Activated CD8-positive, alpha-beta memory T cell treated with anti-CD3 and anti-CD28 coated beads for 24 hours (primary cell): ENCODE data around the gene ZNF263.

ENCODE experiments used
- DNase-seq: peaks from one replicate; pipeline ENCODE4 v3.0.0-alpha.2; 2020

The ZNF263 gene

DNA sequence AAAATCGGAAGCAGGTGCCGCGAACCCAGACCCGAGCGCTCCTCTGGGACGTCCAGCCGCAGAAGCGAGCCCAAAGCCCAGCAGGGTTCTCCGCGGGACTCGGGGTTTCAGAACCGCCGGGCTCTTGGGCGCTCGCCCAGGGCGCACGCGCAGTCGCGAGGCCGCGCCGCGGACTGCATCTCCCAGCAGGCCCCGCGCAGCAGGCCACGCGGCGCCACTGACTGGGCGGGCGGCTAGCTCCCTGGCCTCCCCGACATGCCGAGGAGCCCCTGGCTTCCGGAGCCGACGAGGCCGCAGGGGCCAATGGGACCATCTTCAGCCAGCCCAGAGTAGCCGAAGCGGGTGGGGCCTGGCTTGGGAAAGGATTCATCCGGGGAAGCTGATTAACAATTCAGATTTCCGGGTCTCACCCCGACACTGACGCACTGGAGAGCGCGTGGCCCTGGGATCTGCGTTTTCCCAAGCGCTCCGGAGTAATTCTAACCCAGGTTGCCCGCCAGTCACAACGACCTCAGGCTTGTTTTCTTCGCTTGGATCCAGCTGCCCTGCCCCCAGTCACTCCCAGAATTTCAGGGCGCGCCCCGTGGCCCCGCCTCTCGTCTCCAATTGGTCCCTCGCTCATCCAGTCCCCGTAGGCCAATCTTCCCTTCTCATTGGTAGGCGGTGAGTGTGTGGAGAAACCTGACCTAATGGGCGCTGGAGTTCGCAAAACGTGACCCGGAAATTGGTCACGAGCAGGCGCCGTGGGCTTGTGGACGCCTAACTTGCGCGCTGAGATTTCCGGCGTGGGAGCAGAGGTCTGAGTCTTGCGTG, at the start of gene ZNF263:
ZNF263 (plus strand) TSS at position 762 of the 813 bp plus-strand sequence. CDS start 328 bp downstream, outside the sequence.
- DNase-seq, result peak; percentile 95

DNA sequence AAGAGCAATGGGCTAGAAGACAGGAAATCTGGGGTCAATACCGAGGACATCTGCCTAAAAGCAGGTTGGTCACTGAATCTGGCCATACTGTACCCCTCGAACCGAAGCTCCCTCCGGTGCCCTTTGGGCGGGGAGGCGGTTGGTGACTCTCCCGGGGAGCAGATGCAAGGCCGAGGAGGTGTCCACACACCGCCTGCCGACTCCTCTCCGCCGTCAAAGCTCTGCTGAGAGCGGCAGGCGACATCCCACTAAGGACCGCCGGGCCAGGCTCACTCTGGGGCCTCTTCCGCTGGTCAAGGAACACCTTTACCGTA, 48.8 kb upstream of the ZNF263 start:
- DNase-seq, result no peak

DNA sequence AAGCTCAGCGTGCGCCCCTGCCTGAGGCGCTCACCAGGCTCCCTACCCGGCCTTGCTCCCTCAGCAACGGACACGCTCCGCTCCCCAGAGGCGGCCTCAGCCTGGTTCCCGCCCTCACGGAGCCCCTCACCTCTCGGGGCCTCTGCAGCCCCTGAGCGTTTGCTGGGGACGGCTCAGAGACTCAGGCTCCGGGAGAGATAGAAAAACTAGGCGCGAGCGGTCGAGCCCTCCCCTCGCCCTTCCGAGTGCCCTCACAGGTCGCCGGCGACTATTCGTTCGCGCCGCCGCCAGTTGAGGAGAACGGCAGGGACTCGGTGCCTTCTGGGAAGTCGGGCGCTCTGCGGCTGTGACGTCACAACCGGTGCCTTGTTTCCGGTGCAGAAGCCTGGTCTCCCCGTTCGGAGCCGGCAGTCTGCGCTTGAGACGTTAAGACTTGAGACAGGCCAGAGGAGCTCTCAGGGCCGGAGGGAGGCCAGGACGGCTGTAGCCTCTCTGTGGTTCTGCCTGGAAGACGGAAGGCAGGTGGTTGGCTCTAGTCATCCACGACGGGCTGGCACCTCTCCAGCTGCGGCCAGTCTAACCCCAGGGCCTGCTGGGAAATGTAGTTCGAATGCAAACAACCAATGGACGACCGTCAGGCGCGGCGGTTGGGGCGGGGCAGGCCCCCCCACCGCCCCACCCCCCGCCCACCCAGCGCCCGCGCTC, 48.3 kb upstream of the ZNF263 start, which contains the start of gene ZNF200:
ZNF200 (minus strand) TSS at position 302 of the 705 bp plus-strand sequence. CDS start 1,403 bp downstream, outside the sequence.
- peak; percentile 97 for DNase-seq

DNA sequence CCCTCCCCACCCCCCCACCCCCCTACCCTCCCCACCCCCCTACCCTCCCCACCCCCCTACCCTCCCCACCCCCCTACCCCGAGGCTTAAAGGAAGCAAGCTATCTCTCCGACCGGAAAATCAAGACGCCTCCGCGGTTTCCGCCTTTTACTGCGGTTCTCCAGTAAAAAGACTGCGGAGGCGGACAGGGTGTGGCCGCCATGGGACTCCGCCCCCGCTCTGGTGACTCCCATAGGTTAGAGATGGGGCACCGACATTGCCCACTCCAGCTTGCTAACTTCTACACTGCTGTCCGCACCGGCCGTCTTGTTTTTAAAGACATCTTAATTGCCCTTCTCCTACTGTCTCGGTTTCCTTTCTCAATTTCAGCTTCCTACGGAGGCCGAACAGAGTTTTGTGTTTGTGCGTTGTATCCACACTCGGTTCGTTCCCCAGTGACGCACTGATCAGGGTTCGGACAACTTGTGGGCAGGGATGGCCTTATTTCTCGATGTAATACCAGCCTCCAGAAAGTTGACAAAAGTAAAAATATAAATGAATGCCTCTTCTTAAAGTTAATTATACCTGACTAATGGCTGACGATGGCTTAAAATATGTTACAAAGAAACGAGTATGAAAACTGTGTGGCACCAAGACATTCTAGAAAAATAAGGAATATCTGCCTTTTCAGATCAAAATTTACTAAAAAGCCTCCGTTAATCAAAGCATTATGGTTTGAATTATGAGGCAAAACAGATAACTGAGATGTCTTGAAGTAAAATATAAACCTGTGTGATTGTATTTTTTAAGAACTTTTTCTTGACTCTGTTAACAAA, 47.2 kb upstream of the ZNF263 start:
- no peak for DNase-seq

DNA sequence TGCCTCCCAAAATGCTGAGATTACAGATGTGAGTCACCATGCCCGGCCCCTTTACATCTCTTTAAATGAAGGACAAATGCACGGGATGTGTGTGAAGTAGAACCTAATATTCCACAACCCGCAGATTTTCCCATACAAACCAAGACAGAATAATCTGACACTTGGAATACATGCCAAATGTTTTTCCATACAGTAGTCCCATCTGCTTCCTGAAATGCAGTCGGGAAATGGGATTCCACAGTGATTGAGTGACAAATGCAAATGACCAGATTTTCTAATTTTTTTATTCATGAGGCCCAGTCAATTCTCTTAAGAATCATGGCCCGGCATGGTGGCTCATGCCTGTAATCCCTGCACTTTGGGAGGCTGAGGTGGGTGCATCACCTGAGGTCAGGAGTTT, 41.5 kb upstream of the ZNF263 start:
- no peak for DNase-seq

DNA sequence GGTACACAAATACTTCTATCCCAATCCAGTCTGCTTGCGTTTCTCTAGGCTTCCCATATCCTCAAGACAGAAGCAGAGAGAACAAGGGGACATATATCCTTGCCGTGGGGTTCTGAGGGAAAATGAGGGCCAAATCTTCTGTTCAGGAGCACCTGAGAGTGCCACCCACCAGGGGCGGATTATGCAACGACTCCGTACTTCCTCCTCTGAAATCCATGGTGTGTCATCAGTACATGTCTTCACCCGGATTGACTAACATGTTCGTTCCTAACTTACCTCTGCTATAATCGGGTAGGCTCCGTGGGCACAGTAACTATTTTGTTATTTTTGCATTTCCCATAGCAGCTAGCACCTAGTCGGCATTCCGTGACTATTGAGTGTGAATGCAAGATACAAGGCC, 40.6 kb upstream of the ZNF263 start:
- DNase-seq, result no peak

DNA sequence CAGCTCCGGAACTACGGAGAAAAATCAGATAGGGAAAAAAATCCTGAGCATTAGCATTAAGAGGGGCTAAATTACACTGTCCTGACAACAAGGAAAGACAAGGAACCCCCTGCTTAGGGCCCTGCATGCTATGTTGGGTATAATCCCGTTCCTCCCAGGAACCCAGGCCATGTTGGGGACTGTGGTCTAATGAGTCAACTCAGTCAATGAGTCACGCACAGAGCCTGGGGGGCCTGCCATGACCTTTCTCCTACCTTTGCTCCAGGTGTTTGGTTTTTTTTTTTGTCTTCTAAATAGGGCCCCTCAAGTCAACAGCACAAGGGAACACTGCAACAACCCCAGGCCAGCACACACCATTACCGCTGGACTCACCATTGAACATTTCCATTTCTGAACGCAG, 39.4 kb upstream of the ZNF263 start:
- DNase-seq, result no peak

DNA sequence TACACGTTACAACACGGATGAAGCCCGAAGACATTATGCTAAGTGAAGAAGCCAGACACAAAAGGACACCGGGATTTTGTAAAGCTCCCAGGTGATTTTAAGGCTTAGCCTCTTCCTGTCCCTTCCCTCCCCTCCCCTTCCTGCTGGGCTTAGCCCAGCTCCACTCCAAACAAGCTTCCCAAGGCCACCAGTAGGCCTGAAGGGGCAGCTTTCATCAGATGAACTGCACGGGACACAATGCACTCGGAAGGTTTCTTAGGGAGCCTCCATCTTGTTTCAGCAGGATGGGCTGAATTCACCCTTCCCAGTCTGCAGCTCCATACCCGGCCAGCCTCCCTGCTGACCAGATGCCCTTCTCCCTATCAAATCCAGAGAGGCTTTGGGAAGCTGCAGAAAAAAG, 37.3 kb upstream of the ZNF263 start:
- DNase-seq, result no peak

DNA sequence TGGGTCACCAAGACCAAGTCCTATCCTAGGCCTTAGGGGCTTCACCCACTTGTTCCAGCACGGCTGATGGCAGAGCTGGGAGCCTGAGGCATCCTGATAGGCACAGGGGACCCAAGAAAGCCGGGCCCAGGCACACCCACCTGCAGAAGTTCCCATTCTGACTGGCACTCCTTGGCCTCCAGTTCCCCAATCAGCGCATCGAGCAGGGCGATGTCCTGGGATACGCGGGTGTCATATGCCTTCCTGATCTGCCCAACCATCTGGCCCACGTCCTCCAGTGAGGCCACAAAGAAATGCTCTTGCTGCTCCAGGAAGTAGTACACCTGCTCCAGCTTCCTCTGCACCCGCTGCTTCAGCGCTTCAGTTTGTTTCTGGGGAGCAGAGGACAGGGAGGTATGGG, 36.4 kb upstream of the ZNF263 start:
- no peak for DNase-seq

DNA sequence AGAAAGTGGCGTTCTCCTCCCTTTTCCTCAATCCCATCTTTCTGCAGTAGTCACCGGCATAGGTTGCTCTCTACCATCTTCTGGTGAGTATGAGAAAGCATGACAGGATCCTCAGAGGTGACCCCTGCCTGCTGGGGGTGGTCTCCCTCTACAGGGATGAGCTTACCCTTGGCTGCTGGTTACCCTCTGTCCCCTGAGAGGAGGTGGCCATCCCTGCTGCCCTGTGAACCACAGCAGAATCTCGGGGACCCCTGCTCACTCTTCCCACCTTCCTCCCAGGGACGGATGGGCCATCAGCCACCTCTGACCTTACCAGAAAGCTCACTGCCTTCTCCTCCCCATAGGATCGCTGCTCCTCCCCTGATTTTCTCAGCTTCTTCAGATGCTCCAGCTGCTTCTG, 34.7 kb upstream of the ZNF263 start:
- DNase-seq, result no peak

DNA sequence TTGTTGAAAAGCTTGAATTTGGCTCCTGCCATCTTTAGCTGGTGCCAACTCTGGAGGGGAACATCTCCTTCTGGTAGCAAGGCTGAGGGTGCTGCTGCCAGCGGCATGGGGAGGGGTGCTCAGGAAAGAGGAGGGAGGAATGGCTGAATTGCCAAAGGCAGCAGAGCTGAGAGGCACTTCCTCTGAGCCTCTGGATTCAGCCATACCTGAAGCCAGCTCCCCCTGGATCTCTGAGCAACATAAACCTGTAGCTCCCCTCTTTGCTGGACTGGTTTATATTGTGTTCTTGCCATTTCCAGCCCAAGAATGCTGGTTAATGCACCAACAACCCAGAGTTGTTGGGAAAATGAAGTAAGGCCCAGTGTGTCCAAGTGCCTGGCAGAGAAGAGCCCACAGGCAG, 34.3 kb upstream of the ZNF263 start:
- no peak for DNase-seq

DNA sequence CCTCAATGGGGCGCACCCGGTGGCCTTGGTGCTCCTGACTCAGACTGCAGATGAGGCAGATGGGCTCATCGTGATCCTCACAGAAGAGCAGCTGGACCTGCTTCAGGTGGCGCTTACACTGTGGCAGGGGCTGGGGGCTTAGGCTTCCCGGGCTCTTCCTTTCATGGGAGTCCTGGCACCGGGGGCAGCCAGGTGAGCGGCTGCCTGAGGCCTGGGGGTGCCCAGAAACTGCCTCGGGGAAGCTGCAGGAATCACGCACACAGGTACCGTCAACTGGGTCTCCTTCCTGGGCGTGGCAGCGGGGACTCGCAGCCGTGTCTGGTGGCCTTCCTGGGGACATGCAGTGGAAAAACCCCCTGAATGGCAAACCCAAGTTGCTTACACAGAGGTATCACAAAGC, 33.8 kb upstream of the ZNF263 start:
- no peak for DNase-seq

DNA sequence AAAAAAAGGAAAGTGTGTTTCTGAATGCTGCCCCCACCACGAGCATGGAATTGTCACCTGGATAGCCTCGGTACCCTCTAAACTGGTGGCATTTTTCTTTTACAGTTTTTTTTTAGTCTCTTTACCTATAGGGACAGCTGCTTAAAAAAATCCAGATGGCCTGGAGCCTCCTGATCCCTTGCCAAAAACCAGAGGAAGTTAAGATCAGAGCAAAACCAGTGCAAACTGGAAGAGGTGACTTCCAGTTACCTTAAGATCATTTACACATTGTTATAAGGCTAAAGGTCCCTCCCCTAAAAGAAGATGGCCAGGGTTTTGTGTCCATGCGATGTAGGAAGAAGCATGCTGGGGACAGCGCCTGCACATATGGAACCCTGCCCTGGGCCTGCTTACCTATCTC, 30.3 kb upstream of the ZNF263 start:
- DNase-seq, result no peak

DNA sequence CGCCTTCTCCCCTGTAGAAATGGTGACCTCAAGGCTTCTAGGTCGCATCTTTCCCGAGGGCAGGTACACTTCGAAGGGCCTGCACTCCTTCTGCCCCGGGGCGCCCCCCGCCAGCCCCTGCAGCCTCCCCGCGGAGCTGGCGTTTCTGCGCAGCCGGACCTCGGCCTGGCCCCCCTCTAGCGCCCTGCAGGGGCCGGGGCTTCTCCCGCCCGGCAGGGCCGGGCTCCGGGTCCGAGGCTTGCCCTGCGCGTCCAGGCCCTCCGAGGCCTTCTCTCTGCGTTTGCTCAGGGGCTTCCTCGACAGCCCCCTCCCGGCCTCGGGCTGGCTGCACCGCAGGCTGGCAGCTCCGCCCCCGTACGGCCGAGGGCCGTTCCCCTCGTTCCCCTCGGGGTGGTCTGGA, 29.0 kb upstream of the ZNF263 start:
- no peak for DNase-seq

DNA sequence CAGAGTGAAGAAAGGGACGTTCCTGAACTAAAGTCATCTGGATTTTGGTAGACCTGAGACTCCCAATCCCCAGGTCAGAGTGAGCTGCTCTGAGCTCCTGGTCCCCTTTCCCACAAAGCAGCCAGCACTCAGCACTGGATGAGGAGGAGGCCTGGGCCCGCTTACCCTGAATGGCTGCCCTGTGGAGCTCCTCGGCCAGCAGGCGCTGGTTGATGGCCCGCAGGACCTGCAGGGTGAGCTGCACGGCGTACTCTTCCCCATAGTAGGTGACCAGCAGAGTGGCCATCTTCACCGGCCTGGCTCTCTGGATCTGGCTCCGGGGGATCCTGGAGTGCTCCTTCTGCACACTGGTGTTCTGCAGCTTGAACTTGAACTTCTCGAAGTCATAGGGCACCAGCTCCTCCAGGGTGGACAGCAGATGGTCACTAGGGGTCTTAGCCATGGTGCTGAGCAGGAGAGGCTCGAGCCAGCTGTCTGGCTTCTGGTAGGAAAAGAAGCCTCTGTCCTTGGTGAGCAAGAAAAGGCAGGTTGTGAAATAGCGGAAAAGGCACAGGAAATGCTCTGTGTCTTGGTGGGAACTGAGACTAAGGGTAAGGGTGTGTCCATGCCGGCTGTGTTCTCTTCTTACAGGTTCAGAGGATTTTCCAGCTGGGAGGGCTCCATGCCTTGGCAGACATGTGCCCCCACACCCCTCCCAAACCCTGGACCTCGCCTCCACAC, 27.0 kb upstream of the ZNF263 start, which contains the start of gene MEFV:
MEFV (minus strand) TSS at position 488 of the 720 bp plus-strand sequence; CDS start at position 442, 46 bp downstream.
- no peak for DNase-seq

DNA sequence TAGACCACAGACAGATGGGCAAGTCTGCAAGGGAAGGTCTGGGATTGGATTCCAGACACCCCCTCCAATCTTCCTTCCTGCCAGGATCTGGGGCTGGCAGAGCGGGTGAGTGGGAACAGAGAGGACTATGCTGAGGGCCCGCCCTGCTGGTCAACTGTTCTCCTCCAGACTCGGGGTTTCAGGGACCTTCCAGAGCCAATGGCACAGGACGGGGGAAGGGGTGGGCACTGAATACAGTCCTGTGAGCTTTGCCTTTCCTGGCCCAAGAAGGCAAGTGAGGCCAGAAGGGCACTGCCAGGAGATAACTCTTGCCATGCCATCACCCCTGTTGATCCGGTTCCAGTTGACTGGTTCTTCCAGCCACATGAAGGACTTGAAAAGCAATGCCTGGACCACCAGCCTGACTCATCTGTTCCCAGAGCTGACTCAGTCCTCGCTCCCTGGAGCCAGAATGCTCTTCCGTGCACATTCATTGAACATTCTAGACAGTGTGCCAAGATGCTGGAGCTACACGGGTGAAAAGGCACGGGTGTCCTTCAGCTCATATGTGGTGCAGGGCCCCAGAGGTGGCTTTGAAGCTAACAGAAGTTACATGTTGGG, 26.3 kb upstream of the ZNF263 start:
- no peak for DNase-seq

DNA sequence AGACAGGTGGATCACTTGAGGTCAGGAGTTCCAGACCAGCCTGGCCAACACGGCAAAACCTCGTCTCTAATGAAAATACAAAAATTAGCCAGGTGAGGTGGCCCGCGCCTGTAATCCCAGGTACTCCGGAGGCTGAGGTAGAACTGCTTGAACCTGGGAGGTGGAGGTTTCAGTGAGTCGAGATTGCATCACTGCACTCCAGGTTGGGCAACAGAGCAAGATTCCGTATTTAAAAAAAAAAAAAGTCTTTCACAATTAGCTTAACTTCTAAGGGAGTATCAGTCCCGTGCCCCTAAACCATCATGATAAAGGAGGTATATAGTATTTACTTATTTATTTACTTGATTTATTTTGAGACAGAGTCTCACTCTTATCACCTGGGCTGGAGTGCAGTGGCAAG, 23.5 kb upstream of the ZNF263 start:
- no peak for DNase-seq

DNA sequence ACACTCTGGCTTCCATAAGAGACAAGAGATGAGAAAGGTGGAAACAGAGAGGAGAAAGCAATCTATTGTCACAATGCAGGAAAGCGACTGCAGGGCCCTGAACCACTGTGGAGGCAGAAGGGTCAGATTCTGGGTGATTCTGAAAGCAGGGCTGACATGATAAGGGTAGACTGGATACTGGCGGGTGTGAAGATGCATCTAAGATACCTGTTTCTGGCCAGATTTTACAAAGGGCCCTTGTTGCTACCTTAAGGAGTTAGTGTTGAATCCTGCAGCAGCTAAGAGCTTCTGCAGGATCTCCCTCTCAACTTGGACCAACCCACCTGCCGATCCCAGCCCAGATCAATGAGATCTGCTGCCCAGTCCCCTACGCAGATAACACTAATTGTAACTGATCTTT, 20.8 kb upstream of the ZNF263 start:
- DNase-seq, result no peak

DNA sequence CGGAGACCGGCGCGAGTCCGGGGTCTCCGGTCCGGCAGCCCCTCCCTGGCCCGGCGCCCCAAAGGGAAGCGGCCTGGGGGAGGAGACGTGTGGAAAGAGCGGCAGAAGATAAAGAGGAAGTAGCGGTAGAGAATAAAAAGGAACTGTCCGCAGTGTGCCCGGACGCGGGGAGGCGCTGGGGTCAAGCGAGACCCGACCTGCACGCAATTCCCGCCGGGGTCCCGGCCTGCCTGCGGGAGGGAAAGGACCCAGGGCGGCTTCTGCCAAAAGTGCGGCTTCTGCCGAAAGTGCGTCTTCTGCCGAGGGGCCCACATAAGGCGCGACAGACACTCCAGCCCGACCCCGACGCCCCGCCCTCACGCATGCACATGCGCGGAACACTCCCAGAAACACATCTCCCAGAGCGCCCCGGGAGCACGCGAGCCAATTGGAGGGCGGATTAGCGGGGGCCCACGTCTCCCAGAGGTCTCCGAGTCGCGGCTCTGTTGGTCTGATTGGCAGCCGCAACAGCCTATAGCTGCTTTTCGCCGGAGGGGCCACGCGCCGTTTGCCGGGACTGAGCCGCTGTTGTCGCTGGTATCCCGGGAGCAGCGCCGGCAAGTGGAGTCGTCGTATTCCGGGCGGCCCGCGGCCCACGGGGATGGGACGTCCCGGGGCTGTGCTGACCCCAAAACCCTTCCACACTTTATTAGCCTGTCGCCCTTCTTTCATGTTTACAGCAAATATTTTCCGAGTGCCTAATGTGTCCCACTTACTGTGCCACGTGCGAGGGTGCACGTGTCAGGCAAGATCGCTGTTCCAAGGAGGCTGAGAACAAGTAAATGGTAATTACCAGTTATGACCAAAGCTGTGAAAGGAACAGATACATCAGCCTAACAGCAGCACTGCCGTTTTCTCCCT, 18.9 kb upstream of the ZNF263 start:
- peak; percentile 98 for DNase-seq

DNA sequence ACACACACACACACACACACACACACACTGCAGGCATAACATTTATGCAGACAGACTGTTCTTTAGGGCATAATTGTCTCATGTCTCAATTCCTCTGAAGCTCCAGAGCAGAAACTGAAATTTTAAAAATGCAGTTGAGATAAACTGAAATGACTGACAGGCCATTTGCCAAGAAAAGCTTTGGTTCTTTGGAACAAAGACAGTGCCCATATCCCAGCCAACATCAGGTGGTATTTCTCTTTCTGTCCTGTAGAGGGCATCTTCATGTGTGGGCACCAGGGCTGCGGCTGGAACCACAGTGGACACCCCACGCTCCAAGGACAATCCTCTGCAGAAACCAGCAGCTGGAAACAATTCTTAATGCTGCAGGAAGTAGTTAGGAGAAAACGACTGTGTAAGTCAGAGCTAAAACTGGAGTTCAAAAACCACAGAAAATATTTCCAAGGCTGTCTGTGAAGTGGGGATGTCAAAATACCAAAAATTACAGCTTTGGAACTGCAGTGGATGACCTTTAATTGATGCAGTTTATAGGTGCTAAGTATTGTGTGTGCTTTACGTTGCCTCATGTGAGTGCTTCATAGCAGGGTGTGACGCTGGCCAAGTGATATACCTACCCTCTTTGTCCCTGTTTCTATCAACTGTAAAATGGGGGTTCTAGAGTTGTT, 16.3 kb upstream of the ZNF263 start:
- no peak for DNase-seq

DNA sequence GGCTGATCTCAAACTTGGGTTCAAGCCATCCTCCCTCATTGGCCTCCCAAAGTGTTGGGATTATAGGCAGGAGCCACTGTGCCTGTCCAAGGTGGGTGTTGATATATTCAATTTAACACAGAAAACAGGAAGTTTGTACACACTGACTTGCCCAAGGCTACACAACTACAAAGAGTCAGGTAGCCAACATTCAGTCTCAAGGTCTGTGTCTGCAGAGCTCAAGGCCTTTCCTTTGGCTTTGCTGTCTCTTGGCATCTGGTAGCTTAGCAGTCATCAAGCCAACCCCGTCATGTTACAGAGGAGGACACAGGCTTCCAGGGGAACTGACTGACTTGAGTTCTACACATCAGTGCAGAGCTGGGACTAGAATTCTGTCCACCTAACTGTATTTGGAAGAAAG, 15.0 kb upstream of the ZNF263 start:
- DNase-seq, result no peak
